ENCODE measurements around the gene CHST7.
A peak's percentile ranks its signal among the peaks of the same experiment; 100 is the strongest.
"Not testable (repeated sequence)": the region's sequence is repeated elsewhere in the genome, so short reads cannot be mapped to it uniquely, and the experiment has no call there.

CHST7 gene, protein sequence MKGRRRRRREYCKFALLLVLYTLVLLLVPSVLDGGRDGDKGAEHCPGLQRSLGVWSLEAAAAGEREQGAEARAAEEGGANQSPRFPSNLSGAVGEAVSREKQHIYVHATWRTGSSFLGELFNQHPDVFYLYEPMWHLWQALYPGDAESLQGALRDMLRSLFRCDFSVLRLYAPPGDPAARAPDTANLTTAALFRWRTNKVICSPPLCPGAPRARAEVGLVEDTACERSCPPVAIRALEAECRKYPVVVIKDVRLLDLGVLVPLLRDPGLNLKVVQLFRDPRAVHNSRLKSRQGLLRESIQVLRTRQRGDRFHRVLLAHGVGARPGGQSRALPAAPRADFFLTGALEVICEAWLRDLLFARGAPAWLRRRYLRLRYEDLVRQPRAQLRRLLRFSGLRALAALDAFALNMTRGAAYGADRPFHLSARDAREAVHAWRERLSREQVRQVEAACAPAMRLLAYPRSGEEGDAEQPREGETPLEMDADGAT

DNA sequence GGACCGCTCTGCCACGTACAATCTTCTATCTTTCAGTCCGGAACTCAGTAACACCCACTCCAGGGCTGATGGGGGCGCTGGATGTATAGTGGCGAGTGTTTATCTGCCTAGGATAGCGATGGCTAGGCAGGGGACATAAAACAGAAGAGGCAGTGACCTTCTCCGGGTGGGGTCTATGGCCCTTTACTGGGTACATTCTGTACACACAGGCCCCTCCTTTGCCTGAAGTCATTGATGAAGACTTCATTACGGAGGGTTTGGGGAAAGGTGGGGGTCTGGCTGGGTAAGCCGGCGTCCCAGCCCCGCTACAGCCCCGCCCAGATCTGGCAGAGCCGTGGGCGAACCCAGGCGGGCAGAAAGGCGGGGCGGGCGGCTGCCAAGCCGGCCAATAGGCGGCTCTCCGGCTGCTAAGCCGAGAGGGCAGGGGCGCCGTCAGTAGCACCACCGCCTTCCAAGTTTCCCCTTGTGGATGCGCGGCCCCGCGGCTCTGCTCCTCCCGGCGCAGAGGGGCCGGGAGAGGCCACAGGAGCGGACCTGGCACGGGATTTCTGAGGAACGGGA lies at the start of gene CHST7:
Gene CHST7 (plus strand): TSS at position 435 of the 561 bp plus-strand sequence. CDS start 167 bp downstream, outside the sequence.
- Mint-ChIP-seq H3K27me3 (ENCODE audit: low read depth) (peaks cover 5% of the 10 kb centered on the region), H3K27ac (peak within 1 kb of the TSS; percentile 78)

DNA sequence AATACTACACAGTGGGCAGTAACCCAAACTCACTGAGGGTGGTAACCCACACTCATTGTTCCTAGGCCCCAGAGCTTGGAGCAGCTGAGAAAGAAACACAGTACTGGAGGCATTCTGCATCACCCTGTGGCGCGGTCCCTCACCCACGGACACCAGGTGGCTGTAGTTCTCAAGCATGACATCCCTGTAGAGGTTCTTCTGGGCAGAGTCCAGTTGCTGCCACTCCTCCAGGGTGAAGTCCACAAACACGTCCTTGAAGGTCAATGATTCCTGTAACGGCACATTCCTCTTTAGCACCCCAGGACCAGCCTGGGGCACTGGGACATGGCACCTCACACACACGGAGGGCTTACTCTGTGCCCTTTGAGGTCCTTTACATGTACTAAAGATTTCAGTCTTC lies 44.9 kb upstream of the CHST7 start:
- DNase-seq (ENCODE audit: low spot score); H3K4me3 Mint-ChIP-seq; H3K4me1 Mint-ChIP-seq (ENCODE audit: low read depth); H3K27me3 Mint-ChIP-seq (ENCODE audit: low read depth); H3K27ac Mint-ChIP-seq; H3K9me3 Mint-ChIP-seq: not testable (repeated sequence)
- H3K36me3 Mint-ChIP-seq (ENCODE audit: low read depth) = peaks cover 12% of the 10 kb centered on the region

More for the DNA sequence above, at the start of gene CHST7:
- Mint-ChIP-seq H3K9me3 (no peaks in the 10 kb centered on the region), H3K4me3 (peak within 1 kb of the TSS; percentile 63), H3K36me3 (ENCODE audit: low read depth) (peaks cover 13% of the 10 kb centered on the region), H3K4me1 (ENCODE audit: low read depth) (peaks cover 35% of the 10 kb centered on the region)
- peak; percentile 54 for DNase-seq (ENCODE audit: low spot score)

DNA sequence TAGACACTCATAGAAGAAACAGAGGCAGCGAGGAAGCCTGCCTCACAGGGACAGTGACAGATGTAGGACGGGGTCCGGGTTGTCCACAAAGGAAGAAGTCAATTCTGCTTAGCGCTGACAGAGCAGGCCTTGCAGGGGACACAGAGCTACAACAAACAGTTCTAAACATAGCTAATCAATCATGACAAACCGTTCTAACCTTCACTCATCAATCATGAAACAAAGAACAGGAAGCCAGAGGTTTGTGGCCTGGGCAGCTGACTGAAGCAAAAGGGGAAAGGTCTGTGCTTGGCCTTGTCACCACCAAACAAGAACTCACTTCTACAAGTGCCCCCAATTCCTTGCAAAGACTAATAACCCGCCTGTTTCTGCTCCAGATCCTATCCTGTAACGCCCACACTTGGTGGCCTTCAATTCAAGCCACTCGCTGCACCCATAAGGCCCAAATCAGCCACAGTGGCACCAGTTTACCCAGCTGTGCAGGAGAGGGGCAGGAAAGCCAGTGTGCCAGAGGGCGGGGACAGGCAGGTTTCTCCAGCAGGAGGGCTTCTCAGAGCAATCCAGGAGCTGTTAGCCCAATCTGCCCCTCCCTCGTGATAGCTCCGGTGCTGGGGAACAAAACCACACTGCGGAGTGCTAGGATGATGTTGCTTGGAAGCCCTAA lies 43.7 kb upstream of the CHST7 start:
- H3K4me3 Mint-ChIP-seq; H3K9me3 Mint-ChIP-seq; H3K27me3 Mint-ChIP-seq (ENCODE audit: low read depth); DNase-seq (ENCODE audit: low spot score); H3K4me1 Mint-ChIP-seq (ENCODE audit: low read depth); H3K27ac Mint-ChIP-seq: not testable (repeated sequence)
- H3K36me3 Mint-ChIP-seq (ENCODE audit: low read depth) = peaks cover 12% of the 10 kb centered on the region

DNA sequence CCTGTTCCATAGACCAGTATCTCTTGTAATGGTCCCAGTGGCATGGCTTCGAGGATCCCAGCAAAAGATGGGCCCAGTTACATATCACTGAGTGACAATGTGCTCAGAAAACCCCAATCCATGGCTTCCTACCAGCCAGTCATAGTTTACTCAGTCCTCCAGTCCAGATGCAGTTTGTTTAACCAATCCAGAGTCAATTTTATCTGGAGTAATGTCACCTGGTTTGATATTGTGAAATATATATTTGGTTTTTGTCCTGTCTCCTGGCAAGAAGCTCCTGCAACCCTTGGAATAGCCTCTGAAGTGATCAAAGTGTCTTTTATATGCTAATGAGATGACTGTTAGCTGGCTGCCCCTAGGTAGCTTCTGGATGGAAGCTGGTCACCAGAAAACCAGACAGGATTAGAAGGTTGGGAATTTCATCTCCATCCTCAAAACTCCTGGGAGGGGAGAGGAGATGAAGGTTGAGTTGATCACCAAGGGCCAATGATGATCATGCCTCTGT lies 43.1 kb upstream of the CHST7 start:
- DNase-seq (ENCODE audit: low spot score); H3K27me3 Mint-ChIP-seq (ENCODE audit: low read depth); H3K9me3 Mint-ChIP-seq; H3K4me3 Mint-ChIP-seq; H3K27ac Mint-ChIP-seq; H3K4me1 Mint-ChIP-seq (ENCODE audit: low read depth): not testable (repeated sequence)
- peaks cover 12% of the 10 kb centered on the region for H3K36me3 Mint-ChIP-seq (ENCODE audit: low read depth)

DNA sequence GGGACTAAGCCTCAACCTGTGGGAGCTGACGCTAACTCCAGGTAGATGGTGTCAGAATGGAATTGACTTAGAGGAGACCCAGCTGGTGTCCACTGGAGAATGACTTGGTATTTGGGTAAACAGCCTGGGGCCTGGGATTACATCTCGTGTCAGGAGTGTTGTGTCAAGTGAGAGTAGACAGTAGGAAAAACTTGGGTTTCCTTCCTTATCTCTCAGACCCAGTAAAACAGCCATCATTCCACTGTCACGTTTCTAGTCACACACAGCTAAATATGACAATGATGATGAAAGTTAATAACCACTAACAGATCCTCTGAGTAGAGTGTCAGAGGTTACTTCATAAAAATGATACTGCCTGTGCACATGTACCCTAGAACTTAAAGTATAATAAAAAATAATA lies 42.1 kb upstream of the CHST7 start:
- H3K27me3 Mint-ChIP-seq (ENCODE audit: low read depth) = no peaks in the 10 kb centered on the region

DNA sequence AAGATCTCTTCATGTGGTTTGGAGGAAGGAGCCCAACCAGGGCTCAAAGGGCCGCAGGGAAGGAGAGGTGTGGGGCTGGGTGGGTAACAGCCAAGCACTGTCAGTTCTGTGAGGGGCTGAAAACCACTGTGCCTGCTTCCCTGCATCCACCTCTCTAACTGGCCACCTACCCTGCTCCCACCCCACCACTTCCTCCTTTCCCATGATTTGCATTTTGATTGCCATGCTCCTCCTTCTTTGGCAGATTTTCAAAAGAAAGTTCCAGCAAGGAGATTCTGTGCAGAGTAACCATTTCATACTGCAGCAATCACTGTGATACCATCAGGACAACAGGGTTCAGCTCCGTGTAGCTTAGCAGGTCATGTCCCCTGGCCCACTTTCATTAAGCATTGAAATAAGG lies 30.1 kb upstream of the CHST7 start:
- no peak overlapping the region for H3K27ac Mint-ChIP-seq

More for the DNA sequence above, 42.1 kb upstream of the CHST7 start:
- H3K36me3 Mint-ChIP-seq (ENCODE audit: low read depth) = peaks cover 12% of the 10 kb centered on the region
- DNase-seq (ENCODE audit: low spot score) = no peak
- no peak overlapping the region for H3K27ac Mint-ChIP-seq
- H3K9me3 Mint-ChIP-seq = no peaks in the 10 kb centered on the region
- H3K4me3 Mint-ChIP-seq = no peak overlapping the region
- peaks cover 2% of the 10 kb centered on the region for H3K4me1 Mint-ChIP-seq (ENCODE audit: low read depth)

DNA sequence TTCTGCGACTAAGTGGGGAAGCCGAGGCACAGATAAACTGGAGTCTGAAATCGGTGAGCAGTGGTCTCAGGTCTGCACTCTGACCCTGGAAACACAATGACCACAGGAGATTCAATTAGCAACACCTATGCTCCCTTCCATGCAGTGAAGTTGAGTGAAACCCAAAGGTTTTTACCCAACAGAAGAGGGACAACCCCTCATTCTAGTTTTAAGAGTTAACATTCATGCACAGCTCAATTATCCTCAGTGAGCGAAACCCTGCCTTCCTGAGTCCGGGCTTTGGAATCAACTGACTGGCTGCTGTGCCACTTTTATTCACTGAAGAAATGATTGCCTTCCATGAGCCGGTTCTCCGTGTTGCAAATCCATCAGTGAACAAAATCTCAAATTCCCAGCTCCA lies 29.0 kb upstream of the CHST7 start:
- not testable (repeated sequence) for H3K9me3 Mint-ChIP-seq; H3K27me3 Mint-ChIP-seq (ENCODE audit: low read depth); DNase-seq (ENCODE audit: low spot score)
- H3K4me1 Mint-ChIP-seq (ENCODE audit: low read depth) = peaks cover 15% of the 10 kb centered on the region
- peak overlapping the region; percentile 97 for H3K4me3 Mint-ChIP-seq
- H3K27ac Mint-ChIP-seq = peak overlapping the region; percentile 100
- peaks cover 19% of the 10 kb centered on the region for H3K36me3 Mint-ChIP-seq (ENCODE audit: low read depth)

More for the DNA sequence above, 30.1 kb upstream of the CHST7 start:
- H3K4me3 Mint-ChIP-seq = no peak overlapping the region
- H3K4me1 Mint-ChIP-seq (ENCODE audit: low read depth) = peaks cover 15% of the 10 kb centered on the region
- H3K9me3 Mint-ChIP-seq = no peaks in the 10 kb centered on the region
- H3K36me3 Mint-ChIP-seq (ENCODE audit: low read depth) = peaks cover 13% of the 10 kb centered on the region
- DNase-seq (ENCODE audit: low spot score) = no peak
- H3K27me3 Mint-ChIP-seq (ENCODE audit: low read depth) = no peaks in the 10 kb centered on the region

DNA sequence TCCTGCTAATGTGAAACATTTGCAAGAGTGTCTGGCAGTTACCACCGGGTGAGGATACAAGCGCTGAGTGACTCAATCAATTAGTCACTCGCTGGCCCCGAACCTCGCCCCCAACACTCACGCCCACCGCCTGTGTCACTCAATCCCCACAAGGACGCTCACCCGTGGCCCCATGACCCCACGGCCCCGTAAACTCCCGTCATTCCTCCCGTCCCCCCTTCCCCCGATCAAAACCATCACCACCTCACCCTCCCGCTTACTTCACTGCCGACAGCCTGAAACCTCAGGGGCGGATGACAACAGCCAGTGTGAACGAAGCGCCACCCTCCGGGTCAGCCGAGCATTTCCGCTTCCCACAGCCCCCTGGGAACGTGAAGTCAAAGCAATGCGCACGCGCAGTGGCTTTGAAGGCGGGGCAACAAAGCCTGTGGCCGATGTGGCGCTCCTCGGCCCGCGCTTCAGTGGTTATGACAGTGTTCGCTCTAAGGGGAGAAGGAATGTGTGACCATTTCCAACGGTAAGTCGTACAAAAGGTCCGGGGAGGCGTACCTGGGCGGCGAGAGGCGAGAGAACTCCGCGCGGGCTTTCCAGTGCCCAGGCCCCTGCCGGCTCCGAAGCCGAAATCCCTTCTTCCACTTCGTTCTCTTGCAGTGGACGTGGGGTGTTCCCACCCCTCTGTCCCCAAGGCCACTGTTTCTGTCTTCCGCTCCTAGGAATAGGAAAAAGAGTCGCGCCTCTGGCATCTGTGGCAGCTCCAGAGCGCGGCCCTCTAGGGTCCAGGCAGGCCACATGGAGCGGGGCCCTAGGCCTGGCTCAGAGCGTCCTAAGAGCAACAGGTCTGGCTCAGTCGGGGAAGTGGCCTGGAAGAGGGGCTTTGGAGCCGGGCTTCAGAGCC lies 28.2 kb upstream of the CHST7 start, which contains the start of gene ZNF674:
Gene ZNF674 (minus strand): TSS at position 311 of the 895 bp plus-strand sequence. CDS start 3,334 bp downstream, outside the sequence.
- no peaks in the 10 kb centered on the region for H3K9me3 Mint-ChIP-seq

DNA sequence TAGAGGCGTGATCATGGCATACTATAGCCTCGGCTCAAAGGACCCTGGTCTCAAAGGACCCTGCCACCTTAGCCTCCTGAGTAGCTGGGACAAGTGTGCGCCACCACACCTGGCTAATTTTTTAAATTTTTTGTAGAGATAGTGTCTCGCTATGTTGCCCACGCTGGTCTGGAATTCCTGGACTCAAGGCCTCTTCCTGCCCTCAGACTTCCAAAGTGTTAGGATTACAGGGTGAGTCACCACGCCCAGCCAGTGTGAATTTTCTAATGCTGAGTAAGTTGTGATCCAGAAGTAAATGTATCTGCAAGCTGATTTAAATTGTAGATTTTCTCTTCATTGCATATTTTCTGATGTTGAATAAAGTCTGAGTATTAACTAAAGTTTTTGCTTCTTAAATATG lies 25.7 kb upstream of the CHST7 start:
- Mint-ChIP-seq H3K36me3 (ENCODE audit: low read depth) (peaks cover 16% of the 10 kb centered on the region), H3K27ac (no peak overlapping the region), H3K4me1 (ENCODE audit: low read depth) (peaks cover 15% of the 10 kb centered on the region), H3K27me3 (ENCODE audit: low read depth) (no peaks in the 10 kb centered on the region), H3K4me3 (no peak overlapping the region), H3K9me3 (no peaks in the 10 kb centered on the region)
- DNase-seq (ENCODE audit: low spot score) = no peak

More for the DNA sequence above, 28.2 kb upstream of the CHST7 start, which contains the start of gene ZNF674:
- Mint-ChIP-seq H3K27ac (peak within 1 kb of the TSS; percentile 100), H3K4me3 (peak within 1 kb of the TSS; percentile 97), H3K36me3 (ENCODE audit: low read depth) (peaks cover 16% of the 10 kb centered on the region), H3K4me1 (ENCODE audit: low read depth) (peaks cover 15% of the 10 kb centered on the region), H3K27me3 (ENCODE audit: low read depth) (no peaks in the 10 kb centered on the region)
- DNase-seq (ENCODE audit: low spot score) = peak; percentile 89

DNA sequence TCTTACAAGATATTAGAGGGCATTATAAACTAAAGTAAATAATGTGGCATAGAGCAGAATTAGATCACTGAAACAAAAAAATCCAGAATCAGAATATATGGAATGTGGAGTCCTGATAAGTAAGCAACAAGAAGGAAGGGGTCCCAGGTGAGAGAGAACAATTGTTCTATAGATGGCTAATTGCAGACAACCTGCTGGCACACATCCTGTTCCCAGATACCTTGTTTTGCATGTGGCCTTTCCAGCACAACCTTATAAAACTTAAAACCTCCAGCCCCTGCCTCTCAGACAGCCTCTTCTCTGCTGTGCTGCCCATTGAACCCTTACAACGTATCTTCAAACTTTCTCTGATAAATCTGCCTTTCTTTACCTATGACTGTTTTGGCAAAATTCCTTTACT lies 23.7 kb upstream of the CHST7 start:
- no peak for DNase-seq (ENCODE audit: low spot score)
- H3K4me1 Mint-ChIP-seq (ENCODE audit: low read depth) = peaks cover 7% of the 10 kb centered on the region
- no peaks in the 10 kb centered on the region for H3K27me3 Mint-ChIP-seq (ENCODE audit: low read depth)
- H3K9me3 Mint-ChIP-seq = no peaks in the 10 kb centered on the region
- peaks cover 12% of the 10 kb centered on the region for H3K36me3 Mint-ChIP-seq (ENCODE audit: low read depth)
- H3K4me3 Mint-ChIP-seq = no peak overlapping the region
- no peak overlapping the region for H3K27ac Mint-ChIP-seq

DNA sequence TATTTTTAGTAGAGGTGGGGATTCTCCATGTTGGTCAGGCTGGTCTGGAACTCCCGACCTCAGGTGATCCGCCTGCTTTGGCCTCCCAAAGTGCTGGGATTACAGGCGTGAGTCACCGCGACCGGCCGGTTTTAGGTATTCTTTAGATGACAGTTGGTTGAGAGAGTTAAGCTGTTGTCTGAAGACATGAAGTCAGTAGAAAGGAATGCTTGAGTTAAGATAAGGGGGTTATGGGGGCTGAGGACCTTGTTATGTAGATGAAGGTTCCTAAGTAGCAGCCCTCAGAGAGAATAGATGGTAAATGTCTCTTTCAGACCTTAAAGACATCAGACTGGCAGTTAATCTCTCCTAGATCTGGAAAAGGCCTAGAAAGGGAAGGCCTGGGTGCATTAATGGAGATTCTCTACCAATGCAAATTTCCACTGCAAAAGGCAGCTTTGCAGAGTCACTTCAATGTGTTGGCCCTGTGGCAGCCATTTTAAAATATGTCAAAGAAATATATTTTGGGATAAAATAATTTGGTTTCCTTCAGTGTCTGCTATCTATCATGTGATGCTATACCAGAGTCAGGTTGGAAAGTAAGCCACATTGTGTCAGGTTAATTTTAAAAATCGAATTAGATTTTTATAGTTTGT lies 22.0 kb upstream of the CHST7 start:
- H3K9me3 Mint-ChIP-seq = no peaks in the 10 kb centered on the region
- no peaks in the 10 kb centered on the region for H3K27me3 Mint-ChIP-seq (ENCODE audit: low read depth)
- no peak overlapping the region for H3K27ac Mint-ChIP-seq
- no peak for DNase-seq (ENCODE audit: low spot score)
- H3K4me1 Mint-ChIP-seq (ENCODE audit: low read depth) = peaks cover 1% of the 10 kb centered on the region
- no peak overlapping the region for H3K4me3 Mint-ChIP-seq
- H3K36me3 Mint-ChIP-seq (ENCODE audit: low read depth) = peaks cover 10% of the 10 kb centered on the region

DNA sequence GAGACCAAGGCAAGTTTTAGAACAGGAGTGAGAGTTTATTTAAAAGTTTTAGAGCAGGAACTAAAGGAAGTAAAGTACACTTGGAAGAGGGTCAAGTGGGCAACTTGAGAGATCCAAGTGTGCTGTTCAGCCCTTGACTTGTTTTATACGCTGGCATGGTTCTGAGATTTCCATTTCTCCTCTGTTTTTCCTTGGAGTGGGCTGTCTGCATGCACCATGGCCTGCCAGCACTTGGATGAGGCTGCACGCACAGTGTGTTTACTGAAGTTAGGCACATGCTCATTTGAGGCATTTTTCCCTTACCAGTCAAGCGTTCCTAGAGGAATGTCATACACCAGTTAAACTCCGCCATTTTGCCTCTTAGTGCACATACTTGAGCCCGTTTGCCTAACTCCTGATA lies 19.6 kb upstream of the CHST7 start:
- Mint-ChIP-seq H3K27me3 (ENCODE audit: low read depth) (no peaks in the 10 kb centered on the region), H3K36me3 (ENCODE audit: low read depth) (peaks cover 6% of the 10 kb centered on the region), H3K9me3 (no peaks in the 10 kb centered on the region)

DNA sequence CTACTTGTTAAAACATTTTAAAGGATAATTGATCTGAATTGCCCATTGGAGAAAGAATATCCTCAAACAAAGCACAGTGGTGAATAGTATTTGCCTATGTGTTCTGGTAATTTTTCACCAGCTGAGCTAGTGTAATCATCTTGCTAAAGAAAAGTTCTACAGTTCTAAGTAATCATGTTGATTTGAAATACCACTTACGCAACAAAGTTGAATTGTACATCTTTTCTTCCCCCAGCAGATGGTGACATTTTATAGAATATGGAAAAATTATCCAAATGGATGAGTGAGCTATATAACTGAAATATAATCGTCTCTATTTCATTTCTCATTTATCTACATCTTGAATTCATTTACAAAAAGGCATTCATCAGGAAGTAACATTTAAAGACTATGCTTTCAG lies 18.6 kb upstream of the CHST7 start:
- no peak for DNase-seq (ENCODE audit: low spot score)
- Mint-ChIP-seq H3K27ac (no peak overlapping the region), H3K9me3 (no peaks in the 10 kb centered on the region), H3K4me3 (no peak overlapping the region), H3K36me3 (ENCODE audit: low read depth) (peaks cover 3% of the 10 kb centered on the region), H3K27me3 (ENCODE audit: low read depth) (no peaks in the 10 kb centered on the region), H3K4me1 (ENCODE audit: low read depth) (no peaks in the 10 kb centered on the region)

More for the DNA sequence above, 19.6 kb upstream of the CHST7 start:
- H3K4me3 Mint-ChIP-seq = no peak overlapping the region
- no peaks in the 10 kb centered on the region for H3K4me1 Mint-ChIP-seq (ENCODE audit: low read depth)
- no peak for DNase-seq (ENCODE audit: low spot score)
- no peak overlapping the region for H3K27ac Mint-ChIP-seq
